Left ventricle myocardium inferior (tissue), 1 donor: ENCODE measurements around the gene GATAD2B. TPM values are rescaled to one million over a fixed set of nuclear protein-coding genes. Genes with fewer than 3 reads are reported as not detected.

ENCODE experiments used
- DNase-seq: peaks from one replicate; pipeline ENCODE4 v3.0.0-alpha.2; 2020
- H3K27ac ChIP-seq: fragments of 200-600 bp; replicated peaks from 2 replicates; pipeline ENCODE4 v1.8.0; 2021
- H3K27me3 ChIP-seq: fragments of 200-600 bp; 2 replicates; pipeline ENCODE4 v1.8.0; 2021; ENCODE audit warnings: low read depth
- H3K36me3 ChIP-seq: fragments of 200-600 bp; 2 replicates; pipeline ENCODE4 v1.8.0; 2021
- H3K4me1 ChIP-seq: fragments of 200-600 bp; 2 replicates; pipeline ENCODE4 v1.8.0; 2021
- H3K4me3 ChIP-seq: fragments of 200-600 bp; 2 replicates; pipeline ENCODE4 v1.8.0; 2021; ENCODE audit warnings: mild to moderate bottlenecking, moderate library complexity
- H3K9me3 ChIP-seq: fragments of 200-600 bp; replicated peaks from 2 replicates; pipeline ENCODE4 v1.8.0; 2021
- intact Hi-C: fragments of 100-400 bp; cut with micrococcal nuclease; formaldehyde crosslinking; loops from one replicate; pipeline ENCODE4 v1.11.0; 2022
- total RNA-seq: library from RNA; stranded (reverse); fragmentation: NEBNext Ultra II Directional; extraction: Animal tissue kit (Norgen Biotek cat#: 25700); gene quantifications from one replicate; pipeline ENCODE4 v1.2.1, GENCODE V29; 2021
- TF ChIP-seq, protein P1 (sequence below): fragments of 200-600 bp; IDR thresholded peaks from 2 replicates; pipeline ENCODE4 v1.8.0; 2021; ENCODE audit warnings: antibody characterized with exemption, mild to moderate bottlenecking, borderline replicate concordance
- donor health status: DM: no; HTN: yes; CAD: no; lungs with severe emphysema.

Gene GATAD2B
- total RNA-seq, 1 donor from 2014 or later, result 35.4 TPM

DNA sequence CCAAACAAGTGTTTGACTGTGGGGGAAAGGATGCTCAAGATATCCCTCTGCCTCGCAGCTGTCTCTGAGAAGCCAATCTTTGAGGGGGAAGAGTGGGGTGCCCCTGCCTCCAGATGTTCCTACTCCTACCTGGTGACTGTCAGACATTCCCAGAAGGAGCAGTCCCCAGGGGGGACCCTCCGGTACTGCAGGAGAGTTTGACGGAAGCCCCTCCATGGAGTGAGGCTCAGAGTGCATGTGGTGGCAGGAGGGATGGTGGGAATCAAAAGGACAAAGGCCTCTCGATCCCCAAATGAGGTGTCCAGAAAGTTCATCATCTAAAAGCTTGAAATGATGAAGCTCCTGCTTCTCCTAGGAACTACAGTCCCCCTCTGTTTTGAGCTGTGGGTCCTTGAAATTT, 142.2 kb downstream of the GATAD2B start:
- Histone ChIP-seq H3K4me1 (peaks cover 54% of the 10 kb centered on the region), H3K27ac (peak overlapping the region; percentile 15), H3K4me3 (no peak overlapping the region), H3K27me3 (no peaks in the 10 kb centered on the region), H3K36me3 (no peaks in the 10 kb centered on the region), H3K9me3 (no peaks in the 10 kb centered on the region)
- no peak for DNase-seq
- intact Hi-C loops, result no loop called here
- TF ChIP-seq, protein P1, sequence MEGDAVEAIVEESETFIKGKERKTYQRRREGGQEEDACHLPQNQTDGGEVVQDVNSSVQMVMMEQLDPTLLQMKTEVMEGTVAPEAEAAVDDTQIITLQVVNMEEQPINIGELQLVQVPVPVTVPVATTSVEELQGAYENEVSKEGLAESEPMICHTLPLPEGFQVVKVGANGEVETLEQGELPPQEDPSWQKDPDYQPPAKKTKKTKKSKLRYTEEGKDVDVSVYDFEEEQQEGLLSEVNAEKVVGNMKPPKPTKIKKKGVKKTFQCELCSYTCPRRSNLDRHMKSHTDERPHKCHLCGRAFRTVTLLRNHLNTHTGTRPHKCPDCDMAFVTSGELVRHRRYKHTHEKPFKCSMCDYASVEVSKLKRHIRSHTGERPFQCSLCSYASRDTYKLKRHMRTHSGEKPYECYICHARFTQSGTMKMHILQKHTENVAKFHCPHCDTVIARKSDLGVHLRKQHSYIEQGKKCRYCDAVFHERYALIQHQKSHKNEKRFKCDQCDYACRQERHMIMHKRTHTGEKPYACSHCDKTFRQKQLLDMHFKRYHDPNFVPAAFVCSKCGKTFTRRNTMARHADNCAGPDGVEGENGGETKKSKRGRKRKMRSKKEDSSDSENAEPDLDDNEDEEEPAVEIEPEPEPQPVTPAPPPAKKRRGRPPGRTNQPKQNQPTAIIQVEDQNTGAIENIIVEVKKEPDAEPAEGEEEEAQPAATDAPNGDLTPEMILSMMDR, result no peak

- TF ChIP-seq, protein P1, result no peak
- Histone ChIP-seq H3K36me3 (no peaks in the 10 kb centered on the region), H3K27ac (peak overlapping the region; percentile 15), H3K27me3 (no peaks in the 10 kb centered on the region), H3K9me3 (no peaks in the 10 kb centered on the region), H3K4me3 (no peak overlapping the region), H3K4me1 (peaks cover 60% of the 10 kb centered on the region)
- intact Hi-C loops, result no loop called here
- no peak for DNase-seq
These were observed 142.8 kb downstream of the GATAD2B start for GRCh38 chr1:153779781-153780541.

- Histone ChIP-seq H3K9me3 (no peaks in the 10 kb centered on the region), H3K4me1 (peaks cover 67% of the 10 kb centered on the region), H3K4me3 (no peak overlapping the region), H3K27ac (no peak overlapping the region), H3K36me3 (no peaks in the 10 kb centered on the region), H3K27me3 (no peaks in the 10 kb centered on the region)
- intact Hi-C loops, result no loop called here
- no peak for DNase-seq
- TF ChIP-seq, protein P1, result no peak
These were observed 143.8 kb downstream of the GATAD2B start for GRCh38 chr1:153778824-153779519.

DNA sequence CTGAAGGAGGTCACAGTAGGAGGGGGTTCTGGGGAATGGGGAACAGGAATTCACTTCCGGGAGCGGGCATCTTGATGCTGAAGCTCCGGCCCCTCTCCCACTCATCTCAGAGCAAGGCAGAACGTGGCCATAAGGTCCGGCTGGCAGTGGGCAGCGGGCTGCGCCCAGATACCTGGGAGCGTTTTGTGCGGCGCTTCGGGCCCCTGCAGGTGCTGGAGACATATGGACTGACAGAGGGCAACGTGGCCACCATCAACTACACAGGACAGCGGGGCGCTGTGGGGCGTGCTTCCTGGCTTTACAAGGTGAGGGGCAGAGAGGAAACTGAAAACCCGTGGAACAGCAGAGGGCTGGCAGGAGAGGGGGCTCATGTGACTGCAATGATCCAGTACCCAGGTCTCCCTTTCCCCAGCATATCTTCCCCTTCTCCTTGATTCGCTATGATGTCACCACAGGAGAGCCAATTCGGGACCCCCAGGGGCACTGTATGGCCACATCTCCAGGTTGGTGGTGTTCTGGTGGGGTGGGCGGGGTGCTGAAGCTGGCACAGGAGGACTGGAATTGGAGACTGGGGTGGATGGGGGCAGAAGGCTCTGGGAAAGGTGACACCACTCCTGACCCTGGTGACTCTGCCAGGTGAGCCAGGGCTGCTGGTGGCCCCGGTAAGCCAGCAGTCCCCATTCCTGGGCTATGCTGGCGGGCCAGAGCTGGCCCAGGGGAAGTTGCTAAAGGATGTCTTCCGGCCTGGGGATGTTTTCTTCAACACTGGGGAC, 144.5 kb downstream of the GATAD2B start:
- peaks cover 71% of the 10 kb centered on the region for H3K4me1 ChIP-seq
- no peaks in the 10 kb centered on the region for H3K9me3 ChIP-seq
- no peaks in the 10 kb centered on the region for H3K27me3 ChIP-seq
- peaks cover 3% of the 10 kb centered on the region for H3K36me3 ChIP-seq
- no peak for DNase-seq
- peak overlapping the region; percentile 92 for H3K4me3 ChIP-seq
- intact Hi-C loops, result no loop called here
- H3K27ac ChIP-seq, result no peak overlapping the region
- TF ChIP-seq, protein P1, result no peak

DNA sequence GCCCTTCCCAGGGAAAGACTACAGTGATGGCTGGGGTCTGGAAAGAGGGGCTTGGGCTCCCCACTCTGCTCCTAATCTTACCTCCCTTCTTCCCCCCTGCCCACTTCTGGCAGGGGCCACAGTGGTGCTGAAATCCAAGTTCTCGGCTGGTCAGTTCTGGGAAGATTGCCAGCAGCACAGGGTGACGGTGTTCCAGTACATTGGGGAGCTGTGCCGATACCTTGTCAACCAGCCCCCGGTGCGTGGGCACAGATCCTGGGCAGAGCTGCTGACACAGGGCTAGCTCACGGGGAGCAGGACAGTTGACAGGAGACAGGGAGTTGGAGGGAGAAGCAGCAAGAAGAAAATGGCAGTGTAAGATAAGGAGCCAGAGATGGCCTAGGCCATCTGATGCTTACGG, 145.1 kb downstream of the GATAD2B start:
- Histone ChIP-seq H3K4me1 (peaks cover 72% of the 10 kb centered on the region), H3K4me3 (peak overlapping the region; percentile 92), H3K9me3 (no peaks in the 10 kb centered on the region), H3K36me3 (peaks cover 9% of the 10 kb centered on the region), H3K27ac (no peak overlapping the region), H3K27me3 (no peaks in the 10 kb centered on the region)
- TF ChIP-seq, protein P1, result no peak
- intact Hi-C loops, result no loop called here
- DNase-seq, result no peak
